A549 (cell line): Measurements from ENCODE around the gene SLC39A11.

Experiments used
- CBX8 ChIP-seq: fragments of 200-600 bp; sonication (generic); IDR thresholded peaks from 2 replicates; pipeline ENCODE4 v1.6.1; 2016
- ESRRA ChIP-seq: fragments of 150-350 bp; IDR thresholded peaks from 2 replicates; pipeline ENCODE4 v1.6.1; 2014; ENCODE audit warnings: mild to moderate bottlenecking, low read length, borderline replicate concordance
- HOXA7 ChIP-seq: fragments of 250-450 bp; sonication (Bioruptor Pico); IDR thresholded peaks from 2 replicates; pipeline ENCODE4 v1.5.0; 2020; ENCODE audit warnings: mild to moderate bottlenecking, moderate library complexity
- MYC ChIP-seq: IDR thresholded peaks from 2 replicates; pipeline ENCODE4 v1.6.1; 2012; ENCODE audit warnings: mild to moderate bottlenecking, inconsistent platforms, low read length, improper control_type of control experiment, borderline replicate concordance
- RCOR1 ChIP-seq: fragments of 150-350 bp; IDR thresholded peaks from 2 replicates; pipeline ENCODE4 v1.6.1; 2014; ENCODE audit warnings: antibody characterized with exemption, low read length, low read depth
- RFX5 ChIP-seq: fragments of 450-650 bp; IDR thresholded peaks from 2 replicates; pipeline ENCODE4 v1.7.1; 2014; ENCODE audit warnings: antibody characterized with exemption, mild to moderate bottlenecking, moderate library complexity
- TF ChIP-seq, protein P1 (sequence below): fragments of >200 bp; sonication (Bioruptor Twin); formaldehyde crosslinking; IDR thresholded peaks from 3 replicates; pipeline ENCODE4 v1.5.1; 2016
- TF ChIP-seq, protein P2 (sequence below): fragments of 450-650 bp; IDR thresholded peaks from 2 replicates; pipeline ENCODE4 v1.6.1; 2014; ENCODE audit warnings: antibody characterized with exemption
- TF ChIP-seq, protein P3 (sequence below): IDR thresholded peaks from 2 replicates; pipeline ENCODE4 v1.6.1; 2012
- TF ChIP-seq, protein P4 (sequence below): IDR thresholded peaks from 2 replicates; pipeline ENCODE4 v1.6.1; 2012; ENCODE audit warnings: low read depth, borderline replicate concordance
- TF ChIP-seq, protein P5 (sequence below): IDR thresholded peaks from 2 replicates; pipeline ENCODE4 v1.6.1; 2012

DNA sequence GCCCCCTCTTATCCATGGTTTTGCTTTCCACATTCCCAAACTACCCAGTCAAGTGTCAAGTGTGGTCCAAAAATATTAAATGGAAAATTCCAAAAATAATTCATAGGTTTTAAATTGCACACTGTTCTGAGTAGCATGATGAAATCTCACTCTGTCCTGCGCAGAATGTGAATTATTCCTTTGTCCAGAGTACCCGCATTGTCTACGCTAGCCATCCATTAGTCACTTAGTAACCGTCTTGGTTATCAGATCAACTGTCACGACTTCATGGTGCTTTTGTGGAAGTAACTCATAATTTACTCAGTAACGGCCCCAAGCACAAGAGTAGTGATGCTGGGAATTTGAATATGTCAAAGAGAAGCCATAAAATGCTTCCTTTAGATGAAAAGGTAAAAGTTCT lies 94.9 kb downstream of the SLC39A11 start:
- no peak for TF ChIP-seq RFX5
- TF ChIP-seq, protein P1, sequence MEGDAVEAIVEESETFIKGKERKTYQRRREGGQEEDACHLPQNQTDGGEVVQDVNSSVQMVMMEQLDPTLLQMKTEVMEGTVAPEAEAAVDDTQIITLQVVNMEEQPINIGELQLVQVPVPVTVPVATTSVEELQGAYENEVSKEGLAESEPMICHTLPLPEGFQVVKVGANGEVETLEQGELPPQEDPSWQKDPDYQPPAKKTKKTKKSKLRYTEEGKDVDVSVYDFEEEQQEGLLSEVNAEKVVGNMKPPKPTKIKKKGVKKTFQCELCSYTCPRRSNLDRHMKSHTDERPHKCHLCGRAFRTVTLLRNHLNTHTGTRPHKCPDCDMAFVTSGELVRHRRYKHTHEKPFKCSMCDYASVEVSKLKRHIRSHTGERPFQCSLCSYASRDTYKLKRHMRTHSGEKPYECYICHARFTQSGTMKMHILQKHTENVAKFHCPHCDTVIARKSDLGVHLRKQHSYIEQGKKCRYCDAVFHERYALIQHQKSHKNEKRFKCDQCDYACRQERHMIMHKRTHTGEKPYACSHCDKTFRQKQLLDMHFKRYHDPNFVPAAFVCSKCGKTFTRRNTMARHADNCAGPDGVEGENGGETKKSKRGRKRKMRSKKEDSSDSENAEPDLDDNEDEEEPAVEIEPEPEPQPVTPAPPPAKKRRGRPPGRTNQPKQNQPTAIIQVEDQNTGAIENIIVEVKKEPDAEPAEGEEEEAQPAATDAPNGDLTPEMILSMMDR: no peak
- no peak for TF ChIP-seq CBX8
- TF ChIP-seq, protein P2, sequence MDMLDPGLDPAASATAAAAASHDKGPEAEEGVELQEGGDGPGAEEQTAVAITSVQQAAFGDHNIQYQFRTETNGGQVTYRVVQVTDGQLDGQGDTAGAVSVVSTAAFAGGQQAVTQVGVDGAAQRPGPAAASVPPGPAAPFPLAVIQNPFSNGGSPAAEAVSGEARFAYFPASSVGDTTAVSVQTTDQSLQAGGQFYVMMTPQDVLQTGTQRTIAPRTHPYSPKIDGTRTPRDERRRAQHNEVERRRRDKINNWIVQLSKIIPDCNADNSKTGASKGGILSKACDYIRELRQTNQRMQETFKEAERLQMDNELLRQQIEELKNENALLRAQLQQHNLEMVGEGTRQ: no peak
- TF ChIP-seq, protein P3, sequence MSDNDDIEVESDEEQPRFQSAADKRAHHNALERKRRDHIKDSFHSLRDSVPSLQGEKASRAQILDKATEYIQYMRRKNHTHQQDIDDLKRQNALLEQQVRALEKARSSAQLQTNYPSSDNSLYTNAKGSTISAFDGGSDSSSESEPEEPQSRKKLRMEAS: no peak
- TF ChIP-seq, protein P4, sequence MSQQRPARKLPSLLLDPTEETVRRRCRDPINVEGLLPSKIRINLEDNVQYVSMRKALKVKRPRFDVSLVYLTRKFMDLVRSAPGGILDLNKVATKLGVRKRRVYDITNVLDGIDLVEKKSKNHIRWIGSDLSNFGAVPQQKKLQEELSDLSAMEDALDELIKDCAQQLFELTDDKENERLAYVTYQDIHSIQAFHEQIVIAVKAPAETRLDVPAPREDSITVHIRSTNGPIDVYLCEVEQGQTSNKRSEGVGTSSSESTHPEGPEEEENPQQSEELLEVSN: no peak
- no peak for TF ChIP-seq HOXA7 (CRISPR knock-in tag)
- TF ChIP-seq, protein P5, sequence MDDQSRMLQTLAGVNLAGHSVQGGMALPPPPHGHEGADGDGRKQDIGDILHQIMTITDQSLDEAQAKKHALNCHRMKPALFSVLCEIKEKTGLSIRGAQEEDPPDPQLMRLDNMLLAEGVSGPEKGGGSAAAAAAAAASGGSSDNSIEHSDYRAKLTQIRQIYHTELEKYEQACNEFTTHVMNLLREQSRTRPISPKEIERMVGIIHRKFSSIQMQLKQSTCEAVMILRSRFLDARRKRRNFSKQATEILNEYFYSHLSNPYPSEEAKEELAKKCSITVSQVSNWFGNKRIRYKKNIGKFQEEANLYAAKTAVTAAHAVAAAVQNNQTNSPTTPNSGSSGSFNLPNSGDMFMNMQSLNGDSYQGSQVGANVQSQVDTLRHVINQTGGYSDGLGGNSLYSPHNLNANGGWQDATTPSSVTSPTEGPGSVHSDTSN: no peak
- no peak for TF ChIP-seq ESRRA
- no peak for TF ChIP-seq MYC
- TF ChIP-seq RCOR1: no peak
